ENCODE results near the gene RBM20. TPM values are rescaled to one million over a fixed set of nuclear protein-coding genes. Genes with fewer than 3 reads are reported as not detected.
"Not testable (repeated sequence)": the region's sequence is repeated elsewhere in the genome, so short reads cannot be mapped to it uniquely, and the experiment has no call there.

RBM20 gene
- total RNA-seq, 2 experiments from 2014 or later: 0.40 to 0.50 TPM

DNA sequence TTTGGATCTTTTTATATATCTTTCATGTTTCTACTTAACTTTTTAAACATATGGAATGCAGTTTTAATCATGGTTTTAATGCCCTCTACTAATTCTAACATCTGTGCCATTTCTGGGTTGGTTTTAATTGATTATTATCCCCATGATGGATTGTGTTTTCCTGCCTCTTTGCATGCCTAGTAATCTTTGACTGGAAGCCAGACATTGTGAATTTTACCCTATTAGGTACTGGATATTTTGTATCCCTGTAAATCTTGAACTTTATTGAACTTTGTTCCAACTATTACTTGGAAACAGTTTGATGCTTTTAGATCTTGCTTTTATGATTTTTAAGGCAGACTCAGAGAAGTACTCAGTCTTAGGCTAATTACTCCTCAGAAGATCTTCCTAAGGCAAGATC, 16.0 kb upstream of the RBM20 start:
- CTCF ChIA-PET: no interaction called here
- no peaks in the 10 kb centered on the region for H3K9me3 Mint-ChIP-seq
- no peak overlapping the region for H3K4me3 Mint-ChIP-seq
- no peaks in the 10 kb centered on the region for H3K27me3 Mint-ChIP-seq (ENCODE audit: low read depth)
- DNase-seq: no peak
- intact Hi-C loops (cut with micrococcal nuclease): no loop called here
- no peaks in the 10 kb centered on the region for H3K4me1 Mint-ChIP-seq (ENCODE audit: low read depth)
- no peaks in the 10 kb centered on the region for H3K36me3 Mint-ChIP-seq (ENCODE audit: low read depth)
- no peak overlapping the region for H3K27ac Mint-ChIP-seq

GRCh38 chr10:110629680-110630191, 14.4 kb upstream of the RBM20 start:
- no peak for DNase-seq
- Mint-ChIP-seq H3K27ac (no peak overlapping the region), H3K9me3 (no peaks in the 10 kb centered on the region), H3K4me1 (ENCODE audit: low read depth) (no peaks in the 10 kb centered on the region), H3K4me3 (no peak overlapping the region), H3K27me3 (ENCODE audit: low read depth) (no peaks in the 10 kb centered on the region), H3K36me3 (ENCODE audit: low read depth) (no peaks in the 10 kb centered on the region)
- CTCF ChIA-PET: no interaction called here
- intact Hi-C loops (cut with micrococcal nuclease): no loop called here

- Mint-ChIP-seq H3K4me1 (ENCODE audit: low read depth) (no peaks in the 10 kb centered on the region), H3K27me3 (ENCODE audit: low read depth) (no peaks in the 10 kb centered on the region), H3K9me3 (no peaks in the 10 kb centered on the region), H3K27ac (no peak overlapping the region), H3K4me3 (no peak overlapping the region), H3K36me3 (ENCODE audit: low read depth) (no peaks in the 10 kb centered on the region)
- no peak for DNase-seq
- intact Hi-C loops (cut with micrococcal nuclease): no loop called here
- CTCF ChIA-PET: no interaction called here
These were observed 12.2 kb upstream of the RBM20 start for GRCh38 chr10:110631934-110632333.

- Mint-ChIP-seq H3K27me3 (ENCODE audit: low read depth) (peaks cover under 1% of the 10 kb centered on the region), H3K9me3 (no peaks in the 10 kb centered on the region), H3K4me1 (ENCODE audit: low read depth) (no peaks in the 10 kb centered on the region), H3K36me3 (ENCODE audit: low read depth) (no peaks in the 10 kb centered on the region), H3K4me3 (no peak overlapping the region), H3K27ac (no peak overlapping the region)
- CTCF ChIA-PET: interaction anchor here (0.6 kb wide), 1 partner anchor 405 kb away, joined by 4 read pairs; no protein-coding TSS in a partner anchor
- intact Hi-C loops (cut with micrococcal nuclease): no loop called here
- no peak for DNase-seq
These were observed 11.4 kb upstream of the RBM20 start for GRCh38 chr10:110632591-110633215.

DNA sequence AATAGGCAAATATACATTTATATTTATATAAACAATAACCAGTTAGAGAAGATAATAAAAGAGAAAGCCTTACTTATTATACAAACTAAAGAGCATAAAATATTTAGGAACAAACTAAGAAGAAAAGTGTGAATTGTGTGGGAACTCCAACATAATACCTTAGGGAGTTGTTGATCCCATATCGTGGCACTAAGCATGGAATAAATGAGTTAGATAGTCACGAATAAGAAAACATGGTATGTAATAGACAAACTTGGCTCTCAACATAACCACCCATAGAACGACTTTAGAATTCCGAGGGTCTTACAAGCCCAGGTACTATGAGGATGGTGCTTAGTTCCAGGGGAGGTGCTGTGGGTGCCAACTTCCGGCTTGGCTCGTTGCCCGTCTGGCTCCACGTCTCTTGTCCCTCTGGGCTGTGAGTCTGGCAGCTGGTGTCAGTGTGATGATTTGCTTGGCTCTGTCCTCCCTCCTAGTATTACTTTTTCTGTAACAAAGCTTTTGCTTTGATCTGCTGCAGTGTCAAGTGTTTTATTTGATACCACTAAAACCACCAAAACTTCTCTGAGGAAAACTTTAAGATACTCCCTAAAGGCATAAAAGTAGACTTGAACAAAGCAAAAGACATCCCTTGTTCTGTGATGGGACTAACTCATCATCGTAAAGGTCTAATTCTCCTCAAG, 9.5 kb upstream of the RBM20 start:
- H3K4me3 Mint-ChIP-seq: no peak overlapping the region
- DNase-seq: no peak
- H3K27me3 Mint-ChIP-seq (ENCODE audit: low read depth): peaks cover 4% of the 10 kb centered on the region
- no peaks in the 10 kb centered on the region for H3K36me3 Mint-ChIP-seq (ENCODE audit: low read depth)
- intact Hi-C loops (cut with micrococcal nuclease): no loop called here
- no peaks in the 10 kb centered on the region for H3K9me3 Mint-ChIP-seq
- no peaks in the 10 kb centered on the region for H3K4me1 Mint-ChIP-seq (ENCODE audit: low read depth)
- H3K27ac Mint-ChIP-seq: no peak overlapping the region
- CTCF ChIA-PET: no interaction called here

DNA sequence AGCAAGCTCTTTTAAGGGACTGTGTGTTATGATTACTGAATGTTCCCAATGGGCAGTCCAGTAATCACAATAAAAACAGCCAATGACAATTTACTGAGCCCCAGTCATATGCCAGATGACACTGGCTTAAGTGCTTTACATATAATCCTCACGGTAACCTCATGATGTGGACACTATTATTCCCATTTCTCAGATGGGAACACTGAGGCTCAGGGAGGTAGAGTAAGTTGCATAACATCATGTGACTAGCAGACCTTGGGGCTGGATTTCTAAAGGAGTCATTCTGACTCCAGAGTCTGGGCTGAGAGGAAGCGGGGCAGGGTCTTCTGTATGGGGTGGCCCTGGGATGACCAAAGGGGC, 7.6 kb upstream of the RBM20 start:
- H3K4me3 Mint-ChIP-seq: no peak overlapping the region
- DNase-seq: no peak
- no peak overlapping the region for H3K27ac Mint-ChIP-seq
- H3K36me3 Mint-ChIP-seq (ENCODE audit: low read depth): no peaks in the 10 kb centered on the region
- peaks cover 9% of the 10 kb centered on the region for H3K4me1 Mint-ChIP-seq (ENCODE audit: low read depth)
- peaks cover 13% of the 10 kb centered on the region for H3K27me3 Mint-ChIP-seq (ENCODE audit: low read depth)
- CTCF ChIA-PET: interaction anchor here (1.0 kb wide), 1 partner anchor 46 kb away, joined by 3 read pairs; no protein-coding TSS in a partner anchor
- intact Hi-C loops (cut with micrococcal nuclease): no loop called here
- no peaks in the 10 kb centered on the region for H3K9me3 Mint-ChIP-seq

GRCh38 chr10:110636932-110637557, 7.1 kb upstream of the RBM20 start:
- peaks cover 12% of the 10 kb centered on the region for H3K4me1 Mint-ChIP-seq (ENCODE audit: low read depth)
- H3K27ac Mint-ChIP-seq: no peak overlapping the region
- no peaks in the 10 kb centered on the region for H3K36me3 Mint-ChIP-seq (ENCODE audit: low read depth)
- intact Hi-C loops (cut with micrococcal nuclease): no loop called here
- CTCF ChIA-PET: interaction anchor here (1.0 kb wide), 1 partner anchor 46 kb away, joined by 3 read pairs; no protein-coding TSS in a partner anchor
- peaks cover 16% of the 10 kb centered on the region for H3K27me3 Mint-ChIP-seq (ENCODE audit: low read depth)
- no peak for DNase-seq
- H3K9me3 Mint-ChIP-seq: no peaks in the 10 kb centered on the region
- H3K4me3 Mint-ChIP-seq: no peak overlapping the region

- H3K4me3 Mint-ChIP-seq: no peak overlapping the region
- H3K4me1 Mint-ChIP-seq (ENCODE audit: low read depth): peaks cover 17% of the 10 kb centered on the region
- no peak for DNase-seq
- intact Hi-C loops (cut with micrococcal nuclease): no loop called here
- no peaks in the 10 kb centered on the region for H3K9me3 Mint-ChIP-seq
- CTCF ChIA-PET: interaction anchor here (1.0 kb wide), 1 partner anchor 45 kb away, joined by 3 read pairs; no protein-coding TSS in a partner anchor
- H3K27me3 Mint-ChIP-seq (ENCODE audit: low read depth): peaks cover 22% of the 10 kb centered on the region
- H3K27ac Mint-ChIP-seq: no peak overlapping the region
- no peaks in the 10 kb centered on the region for H3K36me3 Mint-ChIP-seq (ENCODE audit: low read depth)
These were observed 6.5 kb upstream of the RBM20 start for GRCh38 chr10:110637558-110638053.

GRCh38 chr10:110638319-110638718, 5.8 kb upstream of the RBM20 start:
- Mint-ChIP-seq H3K4me1 (ENCODE audit: low read depth) (peaks cover 22% of the 10 kb centered on the region), H3K36me3 (ENCODE audit: low read depth) (no peaks in the 10 kb centered on the region), H3K4me3 (no peak overlapping the region), H3K27me3 (ENCODE audit: low read depth) (peaks cover 29% of the 10 kb centered on the region), H3K27ac (no peak overlapping the region), H3K9me3 (no peaks in the 10 kb centered on the region)
- intact Hi-C loops (cut with micrococcal nuclease): no loop called here
- CTCF ChIA-PET: interaction anchor here (0.8 kb wide), 1 partner anchor 58 kb away, joined by 3 read pairs; no protein-coding TSS in a partner anchor
- no peak for DNase-seq

- DNase-seq; intact Hi-C loops (cut with micrococcal nuclease); H3K27ac Mint-ChIP-seq; H3K36me3 Mint-ChIP-seq (ENCODE audit: low read depth); H3K4me3 Mint-ChIP-seq; H3K9me3 Mint-ChIP-seq: not testable (repeated sequence)
- CTCF ChIA-PET: interaction anchor here (0.7 kb wide), 1 partner anchor 24 kb away, joined by 5 read pairs; no protein-coding TSS in a partner anchor
- H3K27me3 Mint-ChIP-seq (ENCODE audit: low read depth): peaks cover 32% of the 10 kb centered on the region
- peaks cover 24% of the 10 kb centered on the region for H3K4me1 Mint-ChIP-seq (ENCODE audit: low read depth)
These were observed 5.1 kb upstream of the RBM20 start for GRCh38 chr10:110639046-110639445.

DNA sequence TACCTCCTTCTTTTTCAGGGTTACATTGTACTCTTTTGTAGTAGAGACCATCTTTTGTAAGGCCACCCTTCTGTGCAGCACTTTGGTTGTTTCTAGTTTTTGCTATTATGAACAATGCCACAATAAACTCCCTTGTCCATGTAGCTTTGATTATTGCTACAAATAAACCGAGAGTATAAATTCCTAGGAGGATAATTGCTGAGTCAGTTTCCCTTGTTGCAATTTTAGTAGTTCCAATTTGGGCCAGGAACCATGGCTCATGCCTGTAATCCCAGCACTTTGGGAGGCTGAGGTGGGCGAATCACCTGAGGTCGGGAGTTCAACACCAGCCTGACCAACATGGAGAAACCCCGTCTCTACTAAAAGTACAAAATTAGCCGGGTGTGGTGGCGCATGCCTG, 4.3 kb upstream of the RBM20 start:
- H3K27ac Mint-ChIP-seq; H3K36me3 Mint-ChIP-seq (ENCODE audit: low read depth); H3K4me3 Mint-ChIP-seq; CTCF ChIA-PET; DNase-seq; H3K9me3 Mint-ChIP-seq: not testable (repeated sequence)
- Mint-ChIP-seq H3K27me3 (ENCODE audit: low read depth) (peaks cover 36% of the 10 kb centered on the region), H3K4me1 (ENCODE audit: low read depth) (peaks cover 26% of the 10 kb centered on the region)
- intact Hi-C loops (cut with micrococcal nuclease): loop anchor here (2.0 kb wide), 1 partner anchor 27 kb away; no protein-coding TSS in a partner anchor

DNA sequence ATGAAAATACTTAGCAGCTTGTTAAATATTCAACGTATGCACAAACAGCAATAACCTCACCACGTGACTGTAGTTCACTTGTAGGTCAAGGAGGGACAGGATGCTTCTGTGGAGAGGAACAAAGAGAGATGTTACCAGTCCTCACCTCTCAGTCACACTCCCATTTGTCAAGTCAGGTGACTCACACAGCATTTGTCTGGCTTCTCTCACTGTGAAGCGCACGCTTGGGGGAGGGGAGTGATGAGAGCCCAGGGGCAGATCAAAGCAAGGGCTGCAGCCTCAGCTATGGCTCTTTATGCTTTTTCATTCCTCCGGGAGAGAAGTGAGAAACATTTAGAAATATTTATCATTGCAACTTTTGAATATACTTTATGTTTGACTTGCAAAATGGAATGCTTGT, 2.9 kb upstream of the RBM20 start:
- peaks cover 46% of the 10 kb centered on the region for H3K27me3 Mint-ChIP-seq (ENCODE audit: low read depth)
- peak; percentile 61 for DNase-seq
- intact Hi-C loops (cut with micrococcal nuclease): loop anchor here (2.0 kb wide), 1 partner anchor 28 kb away; no protein-coding TSS in a partner anchor
- H3K4me1 Mint-ChIP-seq (ENCODE audit: low read depth): peaks cover 27% of the 10 kb centered on the region
- H3K4me3 Mint-ChIP-seq: no peak overlapping the region
- CTCF ChIA-PET: interaction anchor here (0.6 to 1.8 kb wide), 5 partner anchors 24 to 659 kb away, joined by 3 to 7 read pairs (median 5); no protein-coding TSS in a partner anchor
- no peaks in the 10 kb centered on the region for H3K9me3 Mint-ChIP-seq
- no peaks in the 10 kb centered on the region for H3K36me3 Mint-ChIP-seq (ENCODE audit: low read depth)
- H3K27ac Mint-ChIP-seq: no peak overlapping the region
